ENCODE results near the gene IMMP2L.

The IMMP2L gene

DNA sequence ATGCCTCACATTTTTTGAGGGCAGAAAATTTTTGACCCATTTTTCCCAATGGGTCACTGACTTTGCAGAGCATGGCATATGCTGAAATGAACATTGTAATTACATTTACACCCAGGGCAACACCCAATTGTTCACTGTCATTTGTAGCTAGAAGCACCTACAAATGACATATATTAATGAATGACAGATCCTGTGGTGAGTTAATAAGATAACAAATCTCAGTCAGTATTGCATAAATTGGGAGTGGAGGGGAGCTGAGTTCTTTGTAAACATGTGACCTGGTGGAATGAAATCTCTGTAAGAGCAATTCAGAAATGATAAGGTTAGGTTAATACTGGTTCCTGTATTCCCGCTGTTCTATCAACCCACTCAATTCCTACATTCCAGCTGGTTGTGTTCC, 726.4 kb downstream of the IMMP2L start:
- Histone ChIP-seq H3K27ac (ENCODE audit: low read length) (no peak overlapping the region), H3K36me3 (ENCODE audit: insufficient read depth, low read length) (no peaks in the 10 kb centered on the region)
- TF ChIP-seq CTCF (IDR thresholded peaks at IDR 0.05; ENCODE audit: borderline replicate concordance, extremely low read depth, low read length, poor library complexity, severe bottlenecking) (no peak), EZH2 (IDR thresholded peaks at IDR 0.05; ENCODE audit: borderline replicate concordance, low read depth, low read length, severe bottlenecking) (no peak)

GRCh38 chr7:110835218-110835617, 727.1 kb downstream of the IMMP2L start:
- Histone ChIP-seq H3K9me3 (ENCODE audit: insufficient read depth, low read length, severe bottlenecking) (no peaks in the 10 kb centered on the region), H4K20me1 (ENCODE audit: insufficient read depth, low read length) (no peaks in the 10 kb centered on the region), H3K36me3 (ENCODE audit: insufficient read depth, low read length) (no peaks in the 10 kb centered on the region), H3K9ac (ENCODE audit: low read depth, low read length) (no peak overlapping the region), H3K4me3 (ENCODE audit: low read depth in 1 of 2, low read length in 2 of 2) (no peak overlapping the region), H3K4me1 (ENCODE audit: insufficient read depth, low read length) (0 out of 2 replicates have a peak, but pooled peaks cover 5% of the 10 kb centered on the region), H3K4me2 (ENCODE audit: insufficient read depth, low read length) (no peak overlapping the region), H2AFZ (ENCODE audit: low read depth, low read length) (no peak overlapping the region), H3K27me3 (ENCODE audit: insufficient read depth, low read length, poor library complexity) (no peaks in the 10 kb centered on the region), H3K27ac (ENCODE audit: low read length) (no peak overlapping the region), H3K79me2 (ENCODE audit: insufficient read depth, low read length) (no peaks in the 10 kb centered on the region)
- TF ChIP-seq CTCF (IDR thresholded peaks at IDR 0.05; ENCODE audit: borderline replicate concordance, extremely low read depth, low read length, poor library complexity, severe bottlenecking) (no peak), EZH2 (IDR thresholded peaks at IDR 0.05; ENCODE audit: borderline replicate concordance, low read depth, low read length, severe bottlenecking) (no peak)
- ATAC-seq (ENCODE audit: insufficient read depth, low read depth): peak; percentile 50; the same call in 2 of the 3 replicates
- DNase-seq: peak; percentile 5

More for the DNA sequence above, 726.4 kb downstream of the IMMP2L start:
- H3K9ac ChIP-seq (ENCODE audit: low read depth, low read length): no peak overlapping the region
- 0 out of 2 replicates have a peak, but pooled peaks cover 5% of the 10 kb centered on the region for H3K4me1 ChIP-seq (ENCODE audit: insufficient read depth, low read length)
- H2AFZ ChIP-seq (ENCODE audit: low read depth, low read length): no peak overlapping the region
- no peak overlapping the region for H3K4me3 ChIP-seq (ENCODE audit: low read depth in 1 of 2, low read length in 2 of 2)
- H4K20me1 ChIP-seq (ENCODE audit: insufficient read depth, low read length): no peaks in the 10 kb centered on the region
- ATAC-seq (ENCODE audit: insufficient read depth, low read depth) (no peak), DNase-seq (no peak)
- no peaks in the 10 kb centered on the region for H3K79me2 ChIP-seq (ENCODE audit: insufficient read depth, low read length)
- no peak overlapping the region for H3K4me2 ChIP-seq (ENCODE audit: insufficient read depth, low read length)
- no peaks in the 10 kb centered on the region for H3K27me3 ChIP-seq (ENCODE audit: insufficient read depth, low read length, poor library complexity)
- H3K9me3 ChIP-seq (ENCODE audit: insufficient read depth, low read length, severe bottlenecking): no peaks in the 10 kb centered on the region

DNA sequence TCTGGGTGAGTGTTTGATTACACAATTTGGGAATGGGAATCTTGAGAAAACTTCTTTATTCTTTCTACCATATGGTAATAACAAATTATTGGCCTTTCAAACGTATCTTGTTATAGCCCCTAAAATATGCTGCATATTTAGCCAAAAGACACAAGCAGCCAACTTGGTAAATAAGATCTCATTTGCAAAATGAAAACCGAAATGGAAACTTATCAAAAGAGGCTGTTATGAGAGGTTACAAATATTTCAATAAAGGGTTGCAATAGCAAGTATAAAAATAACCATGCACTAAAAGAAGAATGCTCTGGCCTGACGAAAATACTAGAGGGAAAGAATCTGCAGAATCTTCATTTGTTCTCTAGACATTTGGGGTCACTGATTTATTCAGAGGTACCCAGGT, 730.9 kb downstream of the IMMP2L start:
- TF ChIP-seq EZH2 (IDR thresholded peaks at IDR 0.05; ENCODE audit: borderline replicate concordance, low read depth, low read length, severe bottlenecking) (no peak), CTCF (IDR thresholded peaks at IDR 0.05; ENCODE audit: borderline replicate concordance, extremely low read depth, low read length, poor library complexity, severe bottlenecking) (no peak)
- no peak overlapping the region for H3K9ac ChIP-seq (ENCODE audit: low read depth, low read length)

DNA sequence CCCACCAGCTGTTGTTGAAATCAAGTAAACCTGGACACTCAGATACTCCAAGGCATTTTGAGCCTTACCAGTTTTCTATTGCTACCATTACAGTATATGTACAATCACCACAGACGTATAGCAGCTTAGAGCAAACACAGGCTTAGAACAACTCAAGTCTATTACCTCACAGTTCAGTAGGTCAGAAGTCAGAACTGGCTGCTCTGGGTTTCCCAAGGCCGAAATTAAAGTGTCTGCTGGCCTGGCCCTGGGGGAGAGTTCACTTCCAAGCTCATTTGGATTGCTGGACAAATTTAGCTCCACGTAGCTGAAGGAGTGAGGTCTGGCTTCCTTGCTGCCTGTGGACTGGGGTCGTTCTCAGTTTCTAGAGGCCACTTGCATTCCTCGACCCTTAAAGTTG, 731.5 kb downstream of the IMMP2L start:
- Histone ChIP-seq H3K36me3 (ENCODE audit: insufficient read depth, low read length) (no peaks in the 10 kb centered on the region), H3K9me3 (ENCODE audit: insufficient read depth, low read length, severe bottlenecking) (no peaks in the 10 kb centered on the region), H3K4me2 (ENCODE audit: insufficient read depth, low read length) (no peak overlapping the region), H3K79me2 (ENCODE audit: insufficient read depth, low read length) (no peaks in the 10 kb centered on the region), H4K20me1 (ENCODE audit: insufficient read depth, low read length) (no peaks in the 10 kb centered on the region), H3K27me3 (ENCODE audit: insufficient read depth, low read length, poor library complexity) (no peaks in the 10 kb centered on the region), H2AFZ (ENCODE audit: low read depth, low read length) (no peak overlapping the region), H3K9ac (ENCODE audit: low read depth, low read length) (no peak overlapping the region), H3K4me3 (ENCODE audit: low read depth in 1 of 2, low read length in 2 of 2) (no peak overlapping the region), H3K27ac (ENCODE audit: low read length) (no peak overlapping the region), H3K4me1 (ENCODE audit: insufficient read depth, low read length) (0 out of 2 replicates have a peak, but pooled peaks cover 5% of the 10 kb centered on the region)
- ATAC-seq (ENCODE audit: insufficient read depth, low read depth): no peak
- DNase-seq: no peak
- TF ChIP-seq EZH2 (IDR thresholded peaks at IDR 0.05; ENCODE audit: borderline replicate concordance, low read depth, low read length, severe bottlenecking): no peak
- TF ChIP-seq CTCF (IDR thresholded peaks at IDR 0.05; ENCODE audit: borderline replicate concordance, extremely low read depth, low read length, poor library complexity, severe bottlenecking): no peak

More for the DNA sequence above, 730.9 kb downstream of the IMMP2L start:
- H2AFZ ChIP-seq (ENCODE audit: low read depth, low read length): no peak overlapping the region
- no peak overlapping the region for H3K4me3 ChIP-seq (ENCODE audit: low read depth in 1 of 2, low read length in 2 of 2)
- no peak for ATAC-seq (ENCODE audit: insufficient read depth, low read depth)
- no peak overlapping the region for H3K4me2 ChIP-seq (ENCODE audit: insufficient read depth, low read length)
- H3K79me2 ChIP-seq (ENCODE audit: insufficient read depth, low read length): no peaks in the 10 kb centered on the region
- no peaks in the 10 kb centered on the region for H3K36me3 ChIP-seq (ENCODE audit: insufficient read depth, low read length)
- H3K27ac ChIP-seq (ENCODE audit: low read length): no peak overlapping the region
- no peak for DNase-seq
- no peaks in the 10 kb centered on the region for H4K20me1 ChIP-seq (ENCODE audit: insufficient read depth, low read length)
- H3K4me1 ChIP-seq (ENCODE audit: insufficient read depth, low read length): 0 out of 2 replicates have a peak, but pooled peaks cover 5% of the 10 kb centered on the region
- H3K27me3 ChIP-seq (ENCODE audit: insufficient read depth, low read length, poor library complexity): no peaks in the 10 kb centered on the region
- no peaks in the 10 kb centered on the region for H3K9me3 ChIP-seq (ENCODE audit: insufficient read depth, low read length, severe bottlenecking)
